PC-3 (cell line): Measurements from ENCODE around the gene CORO2B. TPM values are rescaled to one million over a fixed set of nuclear protein-coding genes. Genes with fewer than 3 reads are reported as not detected.

Experiments
- ATAC-seq: fragments of 200-7000 bp; cut with Tn5 transposase; 2 replicates; pipeline ENCODE4 v1.9.1; 2020; ENCODE audit warnings: mild to moderate bottlenecking, moderate library complexity
- Bru-seq: library from RNA; stranded (reverse); fragments of 400-500 nt; gene quantifications from one replicate; lab custom pipeline; 2021; lab: Mats Ljungman, UMichigan
- BruChase-seq, 2 experiments: library from RNA; stranded (reverse); fragments of 400-500 nt; gene quantifications; one replicate each; lab custom pipeline; 2021; lab: Mats Ljungman, UMichigan
- BruUV-seq: library from RNA; stranded (reverse); fragments of 400-500 nt; replicated peaks from 2 replicates; lab custom pipeline; 2021; lab: Mats Ljungman, UMichigan
- CTCF ChIA-PET: fragments of 300-600 bp; sonication (Branson Sonifier 250); formaldehyde crosslinking; loops from one replicate; lab custom pipeline; 2022; ENCODE audit warnings: antibody characterized with exemption; lab: Charles Lee
- POLR2A ChIA-PET: fragments of 300-600 bp; sonication (Branson Sonifier 250); formaldehyde crosslinking; loops from one replicate; lab custom pipeline; 2022; ENCODE audit warnings: antibody characterized with exemption; ENCODE audit not compliant: unreplicated experiment; lab: Charles Lee
- DNase-seq: peaks from one replicate; pipeline ENCODE4 v3.0.0-alpha.2; 2015
- H2AFZ ChIP-seq: fragments of 300-600 bp; sonication (generic); 2 replicates; pipeline ENCODE4 v1.6.0; 2016; ENCODE audit warnings: antibody characterized with exemption, low read length
- H3F3A ChIP-seq: fragments of 300-600 bp; sonication (generic); one replicate; pipeline ENCODE4 v1.6.0; 2017; ENCODE audit warnings: antibody characterized with exemption, low read length, control low read depth, mild to moderate bottlenecking; ENCODE audit not compliant: unreplicated experiment
- H3K27ac ChIP-seq: fragments of 300-600 bp; sonication (generic); 2 replicates; pipeline ENCODE4 v1.5.1; 2016; ENCODE audit warnings: mild to moderate bottlenecking, low read length
- H3K27me3 ChIP-seq: fragments of 300-600 bp; sonication (generic); 2 replicates; pipeline ENCODE4 v1.6.1; 2016; ENCODE audit warnings: low read length, mixed read lengths
- H3K36me3 ChIP-seq: fragments of 300-600 bp; sonication (generic); 2 replicates; pipeline ENCODE4 v1.6.1; 2016; ENCODE audit warnings: low read depth, mixed run types, low read length, mixed read lengths
- H3K4me1 ChIP-seq: fragments of 300-600 bp; sonication (generic); 2 replicates; pipeline ENCODE4 v1.5.1; 2016; ENCODE audit warnings: low read length; ENCODE audit not compliant: insufficient read depth
- H3K4me2 ChIP-seq: fragments of 300-600 bp; sonication (generic); 2 replicates; pipeline ENCODE4 v1.6.0; 2016; ENCODE audit warnings: low read length
- H3K4me3 ChIP-seq: fragments of 300-600 bp; sonication (generic); 2 replicates; pipeline ENCODE4 v1.5.1; 2016; ENCODE audit warnings: mild to moderate bottlenecking, low read length, mixed read lengths
- H3K79me2 ChIP-seq: fragments of 300-600 bp; sonication (generic); 2 replicates; pipeline ENCODE4 v1.6.1; 2017; ENCODE audit warnings: low read length, mixed read lengths
- H3K9ac ChIP-seq: fragments of 300-600 bp; sonication (generic); 2 replicates; pipeline ENCODE4 v1.6.0; 2016; ENCODE audit warnings: mild to moderate bottlenecking, low read length
- H3K9me2 ChIP-seq: fragments of 300-600 bp; sonication (generic); replicated peaks from 2 replicates; pipeline ENCODE4 v1.6.1; 2016; ENCODE audit warnings: mixed run types, low read length, mixed read lengths
- H3K9me3 ChIP-seq: fragments of 300-600 bp; sonication (generic); 2 replicates; pipeline ENCODE4 v1.6.1; 2016; ENCODE audit warnings: low read length, mixed read lengths
- H4K20me1 ChIP-seq: fragments of 300-600 bp; sonication (generic); 2 replicates; pipeline ENCODE4 v1.6.1; 2016; ENCODE audit warnings: low read length, mixed read lengths
- CTCF ChIP-seq: fragments of 300-600 bp; sonication (generic); conservative IDR thresholded peaks from 2 replicates; pipeline ENCODE4 v1.5.1; 2017; ENCODE audit warnings: antibody characterized with exemption, low read depth, mild to moderate bottlenecking, low read length
- EZH2 ChIP-seq: fragments of 300-600 bp; sonication (generic); IDR thresholded peaks from one replicate; pipeline ENCODE4 v1.6.1; 2017; ENCODE audit warnings: antibody characterized with exemption, mild to moderate bottlenecking, low read length; ENCODE audit not compliant: unreplicated experiment
- EZH2phosphoT487 ChIP-seq: fragments of 300-600 bp; sonication (generic); IDR thresholded peaks from 2 replicates; pipeline ENCODE4 v1.6.1; 2018; ENCODE audit warnings: mild to moderate bottlenecking, antibody characterized with exemption, low read length, borderline replicate concordance
- intact Hi-C: fragments of 100-400 bp; cut with micrococcal nuclease; formaldehyde crosslinking; loops from 2 replicates; pipeline ENCODE4 v1.9.0; 2023
- long read RNA-seq: library from polyadenylated mRNA; unstranded; transcript quantifications from one replicate; pipeline ENCODE4 v2.0.0, GENCODE V29; 2021; ENCODE audit not compliant: unreplicated experiment
- total RNA-seq: library from RNA; depleted of rRNA; stranded (reverse); fragments of >200 nt; gene quantifications from 2 replicates; pipeline ENCODE4 v1.2.3, GENCODE V29; 2014; rRNA removed

Gene CORO2B
- total RNA-seq, result 0.66 and 0.92 TPM in 2 replicates
- Bru-seq, nascent RNA, result percentile 26 among the genes with signal in this experiment
- BruChase-seq, experiment 1, labeled RNA remaining after a 6-hour chase, result percentile 19 among the genes with signal in this experiment
- BruChase-seq, experiment 2, labeled RNA remaining after a 2-hour chase, result percentile 19 among the genes with signal in this experiment
- long read RNA-seq, partial matches to known transcripts, result 0 of 3 reads
- long read RNA-seq, other reads (novel, unspliced or antisense), result 1 of 3 reads

GRCh38 chr15:68578980-68579935, at the start of gene CORO2B:
Gene CORO2B, plus strand, starts transcription at chr15:68578993. Its CDS starts 270 bp downstream, at chr15:68579263.
- TF ChIP-seq EZH2 (no peak), EZH2phosphoT487 (no peak), CTCF (no peak)
- H3K4me3 ChIP-seq, result peak within 1 kb of the TSS; percentile 80
- no peaks in the 10 kb centered on the region for H3K27me3 ChIP-seq
- no peaks in the 10 kb centered on the region for H3K9me2 ChIP-seq
- no peaks in the 10 kb centered on the region for H4K20me1 ChIP-seq
- CTCF ChIA-PET, result no interaction called here
- H3K4me1 ChIP-seq, result peaks cover 7% of the 10 kb centered on the region; the same call in 1 of the 2 replicates
- intact Hi-C loops, result loop anchor here (5.0 kb wide), 1 partner anchor 93 kb away; no protein-coding TSS in a partner anchor
- POLR2A ChIA-PET, result no interaction called here
- H3K79me2 ChIP-seq, result no peaks in the 10 kb centered on the region
- no peak within 1 kb of the TSS for H3K27ac ChIP-seq
- peak within 1 kb of the TSS; percentile 88 for H2AFZ ChIP-seq
- H3K9me3 ChIP-seq, result no peaks in the 10 kb centered on the region
- DNase-seq (peak; percentile 29), ATAC-seq (peak; percentile 40)
- H3K9ac ChIP-seq, result no peak within 1 kb of the TSS
- H3K36me3 ChIP-seq, result no peaks in the 10 kb centered on the region
- no peaks in the 10 kb centered on the region for H3F3A ChIP-seq
- H3K4me2 ChIP-seq, result peak within 1 kb of the TSS; percentile 90
- BruUV-seq, result no TSS peak

- Histone ChIP-seq H3F3A (no peaks in the 10 kb centered on the region), H3K27ac (no peak overlapping the region), H3K4me3 (no peak overlapping the region), H3K27me3 (0 out of 2 replicates have a peak, but pooled peaks cover 6% of the 10 kb centered on the region), H3K79me2 (no peaks in the 10 kb centered on the region), H3K4me2 (no peak overlapping the region), H3K36me3 (no peaks in the 10 kb centered on the region), H4K20me1 (no peaks in the 10 kb centered on the region), H3K9ac (no peak overlapping the region), H3K9me2 (no peaks in the 10 kb centered on the region), H3K9me3 (no peaks in the 10 kb centered on the region), H3K4me1 (0 out of 2 replicates have a peak, but pooled peaks cover 7% of the 10 kb centered on the region), H2AFZ (no peak overlapping the region)
- ChIA-PET CTCF (no interaction called here), POLR2A (no interaction called here)
- BruUV-seq, result no TSS peak
- DNase-seq, result no peak
- no peak for ATAC-seq
- intact Hi-C loops, result no loop called here
- TF ChIP-seq EZH2 (no peak), EZH2phosphoT487 (no peak), CTCF (no peak)
Observed at GRCh38 chr15:68531387-68532179, 47.2 kb upstream of the CORO2B start.
